Parathyroid adenoma (tissue), 2 donors: Measurements from ENCODE around the gene STXBP6.

Experiments
- H2AFZ ChIP-seq: fragments of 300-600 bp; sonication (generic); one replicate; pipeline ENCODE4 v1.7.0; 2017; ENCODE audit warnings: antibody characterized with exemption, mild to moderate bottlenecking
- H3K27ac ChIP-seq: fragments of 300-600 bp; sonication (generic); one replicate; pipeline ENCODE4 v1.7.0; 2017
- H3K27me3 ChIP-seq: fragments of 300-600 bp; sonication (generic); one replicate; pipeline ENCODE4 v1.7.0; 2017; ENCODE audit warnings: low read length; ENCODE audit not compliant: control insufficient read depth, insufficient read depth
- H3K36me3 ChIP-seq: fragments of 300-600 bp; sonication (generic); one replicate; pipeline ENCODE4 v1.7.0; 2017; ENCODE audit warnings: low read length; ENCODE audit not compliant: control insufficient read depth, insufficient read depth
- H3K4me1 ChIP-seq: fragments of 300-600 bp; sonication (generic); one replicate; pipeline ENCODE4 v1.7.0; 2017; ENCODE audit warnings: control low read depth
- H3K4me2 ChIP-seq: fragments of 300-600 bp; sonication (generic); one replicate; pipeline ENCODE4 v1.7.0; 2017; ENCODE audit warnings: low read length
- H3K4me3 ChIP-seq: fragments of 300-600 bp; sonication (generic); one replicate; pipeline ENCODE4 v1.7.0; 2017; ENCODE audit warnings: low read depth, low read length
- H3K79me2 ChIP-seq: fragments of 300-600 bp; sonication (generic); one replicate; pipeline ENCODE4 v1.7.0; 2017; ENCODE audit warnings: control low read depth
- H3K9ac ChIP-seq: fragments of 300-600 bp; sonication (generic); one replicate; pipeline ENCODE4 v1.7.0; 2017; ENCODE audit warnings: mild to moderate bottlenecking
- H3K9me3 ChIP-seq: fragments of 300-600 bp; sonication (generic); one replicate; pipeline ENCODE4 v1.7.0; 2017; ENCODE audit warnings: low read length; ENCODE audit not compliant: control insufficient read depth
- CTCF ChIP-seq: fragments of 300-600 bp; sonication (generic); IDR thresholded peaks from one replicate; pipeline ENCODE4 v1.7.0; 2017; ENCODE audit warnings: antibody characterized with exemption, mild to moderate bottlenecking
- donor health status: primary hyperparathyroidism.

Gene STXBP6

GRCh38 chr14:25032092-25032784 lies 17.7 kb downstream of the STXBP6 start:
- Histone ChIP-seq H3K79me2 (no peaks in the 10 kb centered on the region), H3K36me3 (no peaks in the 10 kb centered on the region), H3K4me1 (no peaks in the 10 kb centered on the region), H3K27me3 (no peaks in the 10 kb centered on the region), H2AFZ (no peak overlapping the region), H3K9ac (no peak overlapping the region), H3K27ac (no peak overlapping the region), H3K4me2 (no peak overlapping the region), H3K4me3 (no peak overlapping the region), H3K9me3 (no peaks in the 10 kb centered on the region)
- no peak for TF ChIP-seq CTCF

GRCh38 chr14:25026476-25027137 lies 23.3 kb downstream of the STXBP6 start:
- Histone ChIP-seq H3K27ac (no peak overlapping the region), H3K79me2 (no peaks in the 10 kb centered on the region), H3K9me3 (no peaks in the 10 kb centered on the region), H3K27me3 (no peaks in the 10 kb centered on the region), H3K36me3 (no peaks in the 10 kb centered on the region), H3K9ac (no peak overlapping the region), H3K4me2 (no peak overlapping the region), H3K4me1 (no peaks in the 10 kb centered on the region), H3K4me3 (no peak overlapping the region), H2AFZ (no peak overlapping the region)
- no peak for TF ChIP-seq CTCF

- Histone ChIP-seq H3K27me3 (no peaks in the 10 kb centered on the region), H3K79me2 (no peaks in the 10 kb centered on the region), H3K4me3 (no peak overlapping the region), H3K9ac (no peak overlapping the region), H3K27ac (no peak overlapping the region), H3K9me3 (no peaks in the 10 kb centered on the region), H2AFZ (no peak overlapping the region), H3K4me1 (no peaks in the 10 kb centered on the region), H3K36me3 (no peaks in the 10 kb centered on the region), H3K4me2 (no peak overlapping the region)
- no peak for TF ChIP-seq CTCF
Measured at GRCh38 chr14:25019892-25020291, 30.1 kb downstream of the STXBP6 start.

GRCh38 chr14:25017562-25017961 lies 32.4 kb downstream of the STXBP6 start:
- no peak overlapping the region for H3K4me3 ChIP-seq
- no peak overlapping the region for H3K9ac ChIP-seq
- H3K4me2 ChIP-seq: no peak overlapping the region
- no peaks in the 10 kb centered on the region for H3K27me3 ChIP-seq
- TF ChIP-seq CTCF: no peak
- no peaks in the 10 kb centered on the region for H3K4me1 ChIP-seq
- no peak overlapping the region for H3K27ac ChIP-seq
- no peaks in the 10 kb centered on the region for H3K9me3 ChIP-seq
- H2AFZ ChIP-seq: no peak overlapping the region
- H3K36me3 ChIP-seq: no peaks in the 10 kb centered on the region
- no peaks in the 10 kb centered on the region for H3K79me2 ChIP-seq

GRCh38 chr14:25015761-25016160 lies 34.2 kb downstream of the STXBP6 start:
- H3K27ac ChIP-seq: no peak overlapping the region
- H3K4me3 ChIP-seq: no peak overlapping the region
- no peak overlapping the region for H2AFZ ChIP-seq
- H3K27me3 ChIP-seq: no peaks in the 10 kb centered on the region
- H3K9me3 ChIP-seq: no peaks in the 10 kb centered on the region
- H3K4me1 ChIP-seq: no peaks in the 10 kb centered on the region
- no peaks in the 10 kb centered on the region for H3K36me3 ChIP-seq
- no peak overlapping the region for H3K9ac ChIP-seq
- TF ChIP-seq CTCF: no peak
- no peaks in the 10 kb centered on the region for H3K79me2 ChIP-seq
- peak overlapping the region; percentile 3 for H3K4me2 ChIP-seq
